CD4-positive, alpha-beta T cell treated with Interleukin-2 at 100 ng/mL for 4 hours (primary cell): ENCODE results near the gene IMPACT.

Source experiments
- DNase-seq: peaks from one replicate; pipeline ENCODE4 v3.0.0-alpha.2; 2020; ENCODE audit warnings: low spot score

IMPACT gene, protein sequence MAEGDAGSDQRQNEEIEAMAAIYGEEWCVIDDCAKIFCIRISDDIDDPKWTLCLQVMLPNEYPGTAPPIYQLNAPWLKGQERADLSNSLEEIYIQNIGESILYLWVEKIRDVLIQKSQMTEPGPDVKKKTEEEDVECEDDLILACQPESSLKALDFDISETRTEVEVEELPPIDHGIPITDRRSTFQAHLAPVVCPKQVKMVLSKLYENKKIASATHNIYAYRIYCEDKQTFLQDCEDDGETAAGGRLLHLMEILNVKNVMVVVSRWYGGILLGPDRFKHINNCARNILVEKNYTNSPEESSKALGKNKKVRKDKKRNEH

GRCh38 chr18:24426398-24427294, at the start of gene IMPACT:
Gene IMPACT, plus strand, starts transcription at chr18:24426670. Its CDS starts 87 bp downstream, at chr18:24426757.
- DNase-seq: peak; percentile 75

DNA sequence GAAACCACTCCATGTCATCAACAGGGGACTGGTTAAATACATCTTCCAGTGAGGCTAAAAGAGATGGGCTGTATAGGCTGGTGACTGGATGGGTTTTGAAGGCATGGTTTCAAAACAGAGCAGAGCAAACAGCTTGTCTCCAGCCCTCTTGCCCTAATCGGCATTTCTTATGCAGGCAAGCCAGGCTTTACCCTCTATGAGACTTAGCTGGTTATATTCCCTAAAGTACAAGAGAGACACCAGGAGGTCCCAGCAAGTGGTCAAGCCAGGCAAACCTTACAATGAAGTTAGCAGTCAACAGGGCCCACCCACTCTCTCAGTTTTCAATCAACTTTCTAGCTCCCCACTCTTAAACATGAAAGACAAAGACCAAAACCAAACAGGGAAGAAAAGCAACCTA, 47.9 kb upstream of the IMPACT start:
- DNase-seq: no peak

GRCh38 chr18:24380163-24380747, 46.2 kb upstream of the IMPACT start:
- no peak for DNase-seq

GRCh38 chr18:24381126-24381525, 45.3 kb upstream of the IMPACT start:
- DNase-seq: no peak

GRCh38 chr18:24386681-24387080, 39.8 kb upstream of the IMPACT start:
- no peak for DNase-seq

DNA sequence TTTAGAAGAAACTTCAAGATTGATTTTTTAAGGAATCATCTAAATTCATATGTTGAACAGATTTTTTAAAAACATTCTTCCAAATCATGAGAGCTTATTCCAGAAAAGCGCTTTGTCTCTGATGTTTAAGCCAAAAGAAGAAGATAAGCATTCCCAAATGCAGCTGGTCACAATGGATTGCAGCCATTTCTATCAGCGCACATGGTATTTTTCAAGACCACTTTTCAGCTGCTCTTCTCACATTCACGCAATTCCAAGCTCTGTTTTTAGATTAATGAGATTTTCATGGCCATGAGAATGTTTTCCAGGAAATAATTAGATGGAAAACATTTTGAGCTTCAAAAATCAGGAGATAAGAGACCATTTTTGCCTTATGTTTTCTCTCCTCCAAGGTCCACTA, 37.5 kb upstream of the IMPACT start:
- DNase-seq: no peak

DNA sequence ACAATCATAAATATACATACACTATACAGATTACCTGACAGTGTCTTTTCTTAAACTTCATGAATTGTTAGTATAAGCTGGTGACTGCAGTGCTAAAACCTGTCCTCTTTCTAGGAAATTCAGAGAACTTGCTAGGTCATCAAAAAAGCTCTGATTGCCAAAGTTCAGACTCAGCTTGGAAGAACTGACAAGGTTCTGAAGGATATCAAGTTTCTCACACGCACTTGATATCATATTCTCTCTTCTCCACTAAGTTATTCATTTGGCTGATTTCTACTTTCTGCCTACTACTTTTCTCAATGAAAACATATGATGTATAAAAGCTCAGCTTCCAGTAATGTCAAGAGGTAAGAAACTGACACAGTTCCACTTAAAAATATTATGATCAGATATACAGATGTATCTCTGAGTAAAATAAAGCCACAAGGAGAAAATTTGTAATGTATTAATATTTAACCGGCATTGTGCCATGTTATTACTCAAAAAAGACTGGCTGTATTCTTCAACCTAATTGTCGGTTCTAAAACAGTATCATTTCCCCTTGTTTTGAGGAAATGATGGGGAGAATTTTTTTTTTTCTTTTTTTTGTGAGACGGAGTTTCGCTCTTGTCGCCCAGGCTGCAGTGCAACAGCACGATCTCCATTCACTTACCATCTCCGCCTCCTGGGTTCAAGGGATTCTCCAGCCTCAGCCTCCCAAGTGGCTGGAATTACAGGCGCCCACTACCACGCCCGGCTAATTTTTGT, 31.2 kb upstream of the IMPACT start:
- DNase-seq: no peak

- no peak for DNase-seq
These were observed 30.3 kb upstream of the IMPACT start for GRCh38 chr18:24396082-24396633.

DNA sequence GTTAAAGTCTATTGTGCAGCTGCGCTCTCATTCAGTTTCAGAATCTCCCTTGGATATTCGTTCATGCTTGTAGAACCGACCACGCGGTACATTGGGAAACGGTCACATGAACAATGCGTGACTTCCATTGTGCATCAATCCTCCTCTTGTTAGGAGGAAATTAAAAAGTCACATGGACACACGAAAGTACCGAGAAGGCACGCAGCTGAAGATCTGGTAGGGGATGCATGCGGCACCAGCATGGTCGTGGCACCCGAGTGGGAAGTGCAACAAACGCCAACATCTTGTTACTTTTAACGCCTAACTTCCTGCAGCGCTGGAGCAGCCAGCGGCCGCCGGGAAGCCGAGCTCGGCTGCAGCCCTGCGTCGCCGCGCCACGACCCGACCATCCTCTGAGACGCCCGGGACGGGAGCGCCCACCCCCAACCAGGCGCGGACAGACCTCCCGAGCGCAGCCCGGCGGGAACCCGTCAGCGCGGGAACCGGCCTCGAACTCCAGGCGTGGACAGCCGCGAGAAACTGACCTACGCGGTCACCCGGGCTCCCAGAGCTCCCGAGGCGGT, 29.3 kb upstream of the IMPACT start:
- DNase-seq: no peak

DNA sequence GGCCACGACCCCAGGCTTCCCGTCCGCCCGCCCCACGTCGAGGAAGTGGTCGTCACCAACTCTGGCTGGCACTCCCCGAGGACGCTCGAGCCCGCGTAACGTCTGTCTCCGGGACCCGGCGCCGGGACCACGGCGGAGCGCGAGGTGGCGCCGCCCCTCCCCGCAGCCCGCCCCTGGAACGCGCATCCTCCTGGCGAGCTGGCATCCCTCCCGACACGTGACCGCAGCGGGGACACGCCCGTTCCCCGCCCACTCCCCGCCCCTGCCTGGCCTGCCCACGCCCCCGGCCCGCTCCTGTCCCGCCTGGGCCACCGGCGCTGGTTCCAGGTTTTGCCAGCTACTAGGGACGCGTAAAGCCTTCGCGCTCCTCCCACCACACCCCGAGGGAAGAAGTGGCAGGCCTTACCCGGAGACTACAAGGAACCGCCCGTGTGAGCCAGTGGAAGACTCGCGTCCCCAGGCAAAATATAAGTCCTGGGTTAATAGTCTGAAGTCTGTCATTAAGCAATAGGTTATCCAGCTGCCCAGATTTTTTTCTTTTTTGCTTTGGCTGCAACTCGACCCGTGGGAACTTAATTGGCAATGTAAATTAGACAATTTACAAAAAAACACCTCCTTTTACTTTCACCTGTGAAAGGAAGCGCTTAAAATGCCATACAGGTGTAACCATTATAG, 28.6 kb upstream of the IMPACT start, which contains the start of gene OSBPL1A:
Gene OSBPL1A (minus strand): TSS at position 131 of the 675 bp plus-strand sequence. CDS start 20,291 bp downstream, outside the sequence.
- peak; percentile 76 for DNase-seq

DNA sequence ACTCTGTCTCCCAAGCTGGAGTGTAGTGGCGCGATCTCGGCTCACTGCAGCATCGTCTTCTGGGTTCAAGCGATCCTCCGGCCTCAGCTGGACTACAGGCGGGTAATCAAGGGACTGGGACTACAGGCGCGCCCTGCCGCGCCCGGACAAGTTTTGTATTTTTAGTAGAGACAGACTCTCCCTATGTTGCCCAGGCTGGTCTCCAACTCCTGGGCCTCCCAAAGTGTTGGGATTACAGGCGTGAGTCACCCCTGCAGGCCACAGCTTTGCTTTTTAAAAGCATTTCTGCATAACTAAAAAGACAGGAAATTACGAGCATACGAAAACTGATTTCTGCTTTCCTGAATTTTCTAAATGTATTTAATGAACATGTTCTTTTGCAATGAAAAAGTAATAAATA, 27.9 kb upstream of the IMPACT start:
- DNase-seq: no peak

DNA sequence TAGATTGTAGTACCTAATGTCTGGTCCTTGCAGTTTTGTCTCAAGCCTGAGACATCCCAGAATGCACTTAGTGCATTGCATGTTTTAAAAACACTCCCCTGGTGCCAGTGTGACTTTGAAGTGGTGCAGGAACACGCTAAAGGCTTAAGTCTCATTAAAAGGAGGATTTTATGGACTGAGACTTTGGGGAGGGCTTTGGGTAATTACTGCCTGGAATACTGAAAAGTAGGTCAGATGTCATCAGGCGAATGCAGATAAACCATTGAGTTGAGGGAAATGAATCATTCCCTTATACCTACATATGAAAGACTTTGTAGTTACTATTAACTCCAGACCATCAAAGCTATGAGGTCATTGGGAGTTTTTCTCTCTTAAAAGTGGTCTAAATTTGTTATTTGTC, 25.9 kb upstream of the IMPACT start:
- DNase-seq: no peak

DNA sequence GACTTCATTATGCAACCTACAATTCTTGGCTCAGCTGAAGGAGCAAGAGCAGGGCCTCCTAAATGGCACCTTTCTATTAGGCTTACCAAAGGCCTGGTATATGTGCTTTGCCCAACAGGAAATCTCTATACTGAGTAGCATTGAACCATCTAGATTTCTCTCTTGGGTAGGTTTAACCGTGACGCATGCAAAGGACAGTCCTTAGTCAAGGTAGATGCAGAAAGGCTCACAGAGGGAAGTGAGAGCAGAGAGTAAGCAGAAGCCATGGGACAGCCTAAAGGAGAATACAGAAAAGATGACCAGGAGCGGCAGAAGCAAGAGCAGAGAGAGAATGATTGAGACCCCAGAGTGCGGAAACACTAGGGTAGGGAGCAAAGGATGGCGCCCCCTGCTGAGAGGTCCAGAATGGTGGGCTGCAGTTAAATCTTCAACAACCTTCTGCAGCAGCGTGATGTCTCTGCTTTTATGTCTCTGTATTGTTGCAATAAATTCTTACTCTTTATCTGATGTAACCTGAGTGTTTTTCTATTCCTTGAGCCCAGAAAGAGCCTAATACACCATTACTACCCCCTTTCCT, 24.2 kb upstream of the IMPACT start:
- DNase-seq: no peak

GRCh38 chr18:24403076-24403475, 23.4 kb upstream of the IMPACT start:
- no peak for DNase-seq

DNA sequence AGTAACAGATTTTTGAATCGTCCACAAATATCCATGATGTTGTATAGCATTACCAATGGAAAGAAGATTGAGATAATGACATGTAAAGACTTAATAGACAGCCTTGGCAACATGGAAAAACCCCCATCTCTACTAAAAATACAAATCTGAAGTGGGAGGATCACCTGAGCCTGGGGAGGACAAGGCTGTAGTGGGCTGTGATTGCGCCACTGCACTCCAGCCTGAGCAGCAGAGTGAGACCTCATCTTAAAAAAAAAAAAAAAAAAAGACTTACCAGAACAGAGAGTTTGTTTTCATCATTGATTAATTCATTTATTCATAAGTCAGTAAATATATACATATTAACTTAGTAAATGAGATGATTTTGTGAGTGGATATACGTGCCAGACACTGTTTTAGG, 21.9 kb upstream of the IMPACT start:
- no peak for DNase-seq

DNA sequence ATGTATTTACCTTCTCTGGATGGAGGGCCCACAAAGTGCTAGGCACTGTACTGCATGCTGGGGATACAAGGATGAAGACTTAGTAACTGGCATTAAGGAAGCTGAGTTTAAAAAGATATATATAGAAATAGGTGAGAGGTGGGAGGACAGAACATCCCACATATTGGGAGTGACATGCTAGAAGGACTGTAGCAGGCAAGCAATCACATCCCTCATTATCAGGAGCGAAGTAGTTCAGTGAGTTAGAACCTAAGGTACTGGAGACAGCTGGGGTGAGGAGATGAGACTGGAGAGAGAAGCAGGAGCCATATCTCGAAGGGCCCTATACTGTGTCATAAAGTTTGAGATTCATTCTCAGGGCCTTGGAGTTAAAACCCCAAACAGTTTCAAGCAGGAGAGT, 18.0 kb upstream of the IMPACT start:
- no peak for DNase-seq

DNA sequence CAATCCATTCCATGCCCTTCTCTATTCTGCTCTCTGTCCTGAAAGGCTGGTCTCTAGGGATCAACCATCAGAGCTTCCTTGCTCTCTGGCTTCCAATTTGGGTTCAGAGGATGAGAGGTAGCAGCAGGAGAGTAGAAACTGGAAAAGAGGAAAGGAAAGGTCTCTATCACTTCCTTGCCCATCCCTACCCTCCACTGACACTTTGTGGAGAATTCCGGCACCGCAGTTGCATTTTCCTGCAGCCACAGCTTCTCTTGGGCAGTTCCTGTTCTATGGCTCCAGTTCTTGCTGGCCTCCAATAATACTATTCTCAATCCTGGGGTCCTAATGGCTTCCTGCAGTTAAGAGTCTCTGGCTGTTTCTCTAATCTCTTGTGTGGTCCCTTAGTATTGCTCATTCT, 13.3 kb upstream of the IMPACT start:
- DNase-seq: no peak

DNA sequence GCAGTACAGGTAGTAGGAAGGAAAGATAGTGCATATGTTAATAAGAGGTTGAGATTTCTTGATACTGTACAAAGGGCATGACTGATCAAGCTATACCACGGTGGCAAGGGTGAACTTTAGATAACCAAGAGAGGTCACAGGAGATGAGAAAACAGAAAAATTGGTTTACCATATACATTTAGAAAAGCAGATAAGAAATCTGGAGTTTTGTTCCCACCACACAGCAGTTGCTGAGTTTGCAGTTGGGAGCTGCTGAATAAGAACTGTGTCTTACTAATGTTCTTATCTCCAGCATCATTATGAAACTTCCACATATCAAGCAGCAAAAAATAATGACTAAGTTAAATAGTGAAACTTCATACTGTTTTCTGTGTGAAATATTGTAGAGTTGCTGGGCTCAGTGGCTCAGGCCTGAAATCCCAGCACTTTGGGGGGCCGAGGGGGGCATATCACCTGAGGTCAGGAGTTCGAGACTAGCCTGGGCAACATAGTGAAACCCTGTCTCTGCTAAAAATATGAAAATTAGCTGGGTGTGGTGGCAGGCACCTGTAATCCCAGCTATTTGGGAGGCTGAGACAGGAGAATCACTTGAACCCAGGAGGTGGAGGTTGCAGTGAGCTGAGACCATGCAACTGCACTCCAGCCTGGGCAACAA, 12.0 kb upstream of the IMPACT start:
- DNase-seq: no peak

- no peak for DNase-seq
These were observed 9.0 kb upstream of the IMPACT start for GRCh38 chr18:24417480-24417879.

GRCh38 chr18:24420551-24420950, 5.9 kb upstream of the IMPACT start:
- no peak for DNase-seq
